Stomach (tissue), 9 donors: ENCODE measurements around the gene FIGNL1. TPM values are rescaled to one million over a fixed set of nuclear protein-coding genes. Genes with fewer than 3 reads are reported as not detected.

Experiments
- DNase-seq, 2 donors: peaks; one replicate each; pipeline versions ENCODE4 v3.0.0 to v3.0.0-alpha.2; 2013 to 2019
- H3K27ac ChIP-seq, 5 donors: fragments of 200-600 bp in 4 of 5; sonication (generic) in 4 of 5; one replicate each; pipeline ENCODE4 v1.5.1; 2013 to 2019; ENCODE audit warnings: mild to moderate bottlenecking in 1 of 5, moderate library complexity in 1 of 5
- H3K27me3 ChIP-seq, 3 donors: fragments of 200-600 bp; sonication (generic); one replicate each; pipeline ENCODE4 v1.5.1; 2017 to 2019; ENCODE audit warnings: mixed run types in 1 of 3
- H3K36me3 ChIP-seq, 4 donors: fragments of 200-600 bp; sonication (generic); 1 replicate in 3 of 4; 2 replicates in 1 of 4; pipeline ENCODE4 v1.5.1; 2016 to 2019
- H3K4me1 ChIP-seq, 4 donors: fragments of 200-600 bp; sonication (generic); one replicate each; pipeline ENCODE4 v1.5.1; 2016 to 2019
- H3K4me3 ChIP-seq, 4 donors: fragments of 200-600 bp; sonication (generic) in 3 of 4; one replicate each; pipeline ENCODE4 v1.5.1; 2016 to 2019; ENCODE audit warnings: mild to moderate bottlenecking in 1 of 4
- H3K9me3 ChIP-seq, 4 donors: fragments of 200-600 bp; sonication (generic); one replicate each; pipeline ENCODE4 v1.5.1; 2016 to 2019
- EP300 ChIP-seq: sonication (generic); formaldehyde crosslinking; IDR thresholded peaks from one replicate; pipeline ENCODE4 v1.6.1; 2017; ENCODE audit warnings: antibody characterized with exemption
- POLR2A ChIP-seq, 4 donors: fragments of 450-650 bp; IDR thresholded peaks; one replicate each; pipeline ENCODE4 v1.6.1; 2016; ENCODE audit warnings: antibody characterized with exemption in 4 of 4, control low read depth in 2 of 4, mild to moderate bottlenecking in 1 of 4, moderate library complexity in 1 of 4
- POLR2AphosphoS5 ChIP-seq, 3 donors: sonication (generic); formaldehyde crosslinking; IDR thresholded peaks; one replicate each; pipeline ENCODE4 v1.6.1; 2016; ENCODE audit warnings: antibody characterized with exemption in 3 of 3
- WGBS, 5 donors: extraction: QIAGEN DNeasy Blood & Tissue Kit in 3 of 5; methylation state at CpG; one replicate each; pipeline versions ENCODE4 v1.1.5 to v1.1.7; 2013 to 2018; 5-methylcytosine and 5-hydroxymethylcytosine counted together
- intact Hi-C: fragments of 100-400 bp; cut with DNase I; formaldehyde crosslinking; loops from one replicate; pipeline ENCODE4 v1.15.1; 2023; ENCODE audit warnings: low total_unique reads
- polyA plus RNA-seq, 3 donors: library from polyadenylated mRNA; stranded (reverse); fragments of 200-250 nt; gene quantifications; one replicate each; pipeline ENCODE4 v1.2.3, GENCODE V29; 2013
- total RNA-seq, 5 donors: library from RNA; depleted of rRNA; stranded (reverse); fragments of >200 nt; gene quantifications; one replicate each; pipeline versions ENCODE4 v1.1.0 to v1.2.3, GENCODE V29; 2014 to 2016
- TF ChIP-seq, protein P1 (sequence below), 7 experiments: fragments of 450-650 bp in 4 of 7; fragments of 200-600 bp in 3 of 7; sonication (generic) in 3 of 7; IDR thresholded peaks; one replicate each; pipeline ENCODE4 v1.5.1; 2016 to 2019; ENCODE audit warnings: antibody characterized with exemption in 7 of 7, control low read depth in 2 of 7, mild to moderate bottlenecking in 1 of 7
- donor health status: healthy with polysubstance abuse.
- donor health status: Bipolar disorder and iron deficiency.
- donor health status: healthy.

Gene FIGNL1
- total and polyA plus RNA-seq, 8 donors: 0.29 to 32.1 (median 5.1) TPM

DNA sequence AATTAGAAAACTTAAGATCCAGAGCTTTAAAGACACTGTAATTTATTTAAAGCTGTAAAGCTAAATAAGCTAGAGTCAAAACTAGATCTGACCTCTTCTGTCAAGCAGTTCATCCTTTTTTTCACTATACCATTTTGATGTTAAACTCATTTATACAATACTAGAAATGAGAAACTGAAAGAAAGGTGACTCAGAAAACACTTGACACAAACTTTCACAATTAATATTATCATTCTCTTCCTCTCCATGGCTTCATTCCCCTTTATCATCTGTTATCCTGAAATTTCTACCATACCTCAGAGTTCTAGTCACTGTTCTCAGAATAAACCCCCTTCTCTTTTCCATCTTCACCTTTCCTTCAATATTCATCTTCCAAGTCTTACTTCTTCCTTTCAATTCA lies 1.3 kb downstream of the FIGNL1 start:
- H3K36me3 ChIP-seq: peaks cover 0 to 28% (median 26%) of the 10 kb centered on the region in 4 donors
- DNase-seq: no peak
- TF ChIP-seq POLR2AphosphoS5 (IDR thresholded peaks at IDR 0.05) (no peak), EP300 (no peak), POLR2A (IDR thresholded peaks at IDR 0.05) (no peak)
- TF ChIP-seq, protein P1, sequence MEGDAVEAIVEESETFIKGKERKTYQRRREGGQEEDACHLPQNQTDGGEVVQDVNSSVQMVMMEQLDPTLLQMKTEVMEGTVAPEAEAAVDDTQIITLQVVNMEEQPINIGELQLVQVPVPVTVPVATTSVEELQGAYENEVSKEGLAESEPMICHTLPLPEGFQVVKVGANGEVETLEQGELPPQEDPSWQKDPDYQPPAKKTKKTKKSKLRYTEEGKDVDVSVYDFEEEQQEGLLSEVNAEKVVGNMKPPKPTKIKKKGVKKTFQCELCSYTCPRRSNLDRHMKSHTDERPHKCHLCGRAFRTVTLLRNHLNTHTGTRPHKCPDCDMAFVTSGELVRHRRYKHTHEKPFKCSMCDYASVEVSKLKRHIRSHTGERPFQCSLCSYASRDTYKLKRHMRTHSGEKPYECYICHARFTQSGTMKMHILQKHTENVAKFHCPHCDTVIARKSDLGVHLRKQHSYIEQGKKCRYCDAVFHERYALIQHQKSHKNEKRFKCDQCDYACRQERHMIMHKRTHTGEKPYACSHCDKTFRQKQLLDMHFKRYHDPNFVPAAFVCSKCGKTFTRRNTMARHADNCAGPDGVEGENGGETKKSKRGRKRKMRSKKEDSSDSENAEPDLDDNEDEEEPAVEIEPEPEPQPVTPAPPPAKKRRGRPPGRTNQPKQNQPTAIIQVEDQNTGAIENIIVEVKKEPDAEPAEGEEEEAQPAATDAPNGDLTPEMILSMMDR (IDR thresholded peaks at IDR 0.05): no peak
- H3K4me3 ChIP-seq: no peak overlapping the region
- H3K4me1 ChIP-seq: peaks cover 7 to 26% (median 17%) of the 10 kb centered on the region in 4 donors
- no peaks in the 10 kb centered on the region for H3K9me3 ChIP-seq
- intact Hi-C loops: no loop called here
- H3K27me3 ChIP-seq: no peaks in the 10 kb centered on the region
- H3K27ac ChIP-seq: no peak overlapping the region

DNA sequence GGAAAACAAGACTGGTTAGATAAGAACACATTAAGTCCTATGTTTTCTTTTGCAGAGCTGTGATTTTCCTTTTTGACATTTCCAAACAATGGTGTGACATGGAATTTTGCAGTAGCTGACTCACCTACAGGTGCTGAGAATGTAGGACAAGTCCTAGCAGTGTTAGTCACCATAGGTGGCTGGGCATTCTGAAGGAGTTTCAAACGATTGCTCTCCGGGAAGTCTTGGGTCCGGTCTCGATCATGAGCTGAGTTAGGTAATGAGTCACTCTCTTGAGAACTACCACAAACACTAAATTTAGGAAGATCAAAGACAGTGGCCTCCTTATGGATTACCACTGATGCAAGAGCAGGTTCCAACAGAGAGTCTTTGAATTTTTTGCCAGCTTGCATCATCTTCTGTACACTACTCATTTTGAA lies 3.6 kb downstream of the FIGNL1 start:
- WGBS, 5 donors: 38 to 60% (median 54%) methylated on average over 4 of the region's 4 CpGs
- H3K4me1 ChIP-seq: peaks cover 7 to 26% (median 17%) of the 10 kb centered on the region in 4 donors
- intact Hi-C loops: no loop called here

DNA sequence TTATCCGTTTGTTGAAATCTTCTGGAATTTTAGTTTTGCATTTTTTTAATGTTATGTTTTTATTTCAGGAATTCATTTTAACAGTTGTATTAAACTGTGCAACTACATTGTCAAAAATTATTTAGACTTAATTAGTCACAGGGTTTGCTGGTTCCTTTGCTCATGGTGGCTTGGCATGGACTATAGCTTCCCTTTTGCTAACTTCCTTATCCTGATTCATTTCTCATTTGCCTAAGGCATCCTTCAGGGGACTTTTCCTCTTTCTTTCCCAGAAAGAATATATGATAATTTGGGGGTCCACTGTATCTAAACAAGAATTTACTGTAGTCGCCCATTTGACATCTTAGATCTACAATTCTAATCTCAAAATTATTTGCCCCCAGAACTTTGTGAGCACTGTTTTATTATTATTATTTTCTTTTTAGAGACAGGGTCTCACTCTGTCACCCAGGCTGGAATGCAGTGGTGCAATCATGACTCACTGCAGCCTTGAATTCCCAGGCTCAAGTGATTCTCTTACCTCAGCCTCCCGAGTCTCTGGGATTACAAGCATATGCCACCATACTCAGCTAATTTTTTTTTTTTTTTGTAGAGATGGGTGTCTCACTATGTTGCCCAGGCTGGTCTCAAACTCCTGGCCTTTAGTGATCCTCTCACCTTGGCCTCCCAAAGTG lies 13.9 kb downstream of the FIGNL1 start:
- no peak overlapping the region for H3K27ac ChIP-seq
- intact Hi-C loops: no loop called here
- TF ChIP-seq POLR2AphosphoS5 (IDR thresholded peaks at IDR 0.05): no peak
- TF ChIP-seq POLR2A (IDR thresholded peaks at IDR 0.05): no peak
- TF ChIP-seq, protein P1 (IDR thresholded peaks at IDR 0.05): no peak
- TF ChIP-seq EP300: no peak
- DNase-seq: no peak
- no peaks in the 10 kb centered on the region for H3K27me3 ChIP-seq
- no peaks in the 10 kb centered on the region for H3K4me1 ChIP-seq
- H3K36me3 ChIP-seq: peaks cover 0 to 29% (median 24%) of the 10 kb centered on the region in 4 donors
- H3K9me3 ChIP-seq: no peaks in the 10 kb centered on the region
- H3K4me3 ChIP-seq: no peak overlapping the region
- WGBS, 5 donors: 87 to 93% (median 89%) methylated on average over 3 of the region's 3 CpGs

More for the DNA sequence above, 3.6 kb downstream of the FIGNL1 start:
- H3K27me3 ChIP-seq: no peaks in the 10 kb centered on the region
- TF ChIP-seq, protein P1 (IDR thresholded peaks at IDR 0.05): no peak
- TF ChIP-seq POLR2AphosphoS5 (IDR thresholded peaks at IDR 0.05) (no peak), POLR2A (IDR thresholded peaks at IDR 0.05) (no peak), EP300 (no peak)
- H3K4me3 ChIP-seq: no peak overlapping the region
- no peak overlapping the region for H3K27ac ChIP-seq
- no peaks in the 10 kb centered on the region for H3K9me3 ChIP-seq
- H3K36me3 ChIP-seq: peaks cover 0 to 44% (median 34%) of the 10 kb centered on the region in 4 donors
- peak in 1 of 2 donors; percentile 12 for DNase-seq

DNA sequence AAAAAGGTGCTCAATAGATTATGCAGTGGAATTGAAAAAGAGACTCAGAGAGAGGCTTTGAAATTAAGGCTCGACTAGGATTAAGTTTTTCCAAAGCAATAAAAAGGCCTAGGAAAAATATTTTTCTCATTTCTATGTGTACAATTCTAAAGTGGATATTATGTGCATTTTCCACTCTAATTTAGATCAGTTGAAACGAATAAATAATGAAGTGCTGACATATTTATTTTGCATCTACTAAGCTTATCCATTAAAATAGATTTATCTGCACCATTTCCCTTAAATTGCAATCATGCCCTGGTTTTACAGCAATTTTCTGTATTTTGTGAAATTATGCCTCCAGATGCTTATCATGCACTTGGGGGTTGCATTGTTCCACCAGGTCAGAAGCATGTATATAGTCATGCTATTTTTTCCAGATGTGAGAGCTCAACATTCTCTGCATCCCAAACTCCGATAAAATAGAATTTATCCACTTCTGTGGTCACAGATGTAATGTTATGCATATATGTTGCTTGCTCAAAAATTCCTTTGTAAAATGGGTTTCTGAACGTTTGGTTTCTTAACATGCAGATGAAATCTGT lies 18.3 kb downstream of the FIGNL1 start:
- 80 to 84% (median 82%) methylated on average over 4 of the region's 4 CpGs for WGBS, 5 donors
- H3K4me1 ChIP-seq: no peaks in the 10 kb centered on the region
- H3K27ac ChIP-seq: no peak overlapping the region
- intact Hi-C loops: no loop called here
- H3K4me3 ChIP-seq: no peak overlapping the region
- no peaks in the 10 kb centered on the region for H3K9me3 ChIP-seq
- no peak for TF ChIP-seq EP300
- no peak for TF ChIP-seq POLR2AphosphoS5 (IDR thresholded peaks at IDR 0.05)
- TF ChIP-seq, protein P1 (IDR thresholded peaks at IDR 0.05): no peak
- no peak for TF ChIP-seq POLR2A (IDR thresholded peaks at IDR 0.05)
- no peaks in the 10 kb centered on the region for H3K27me3 ChIP-seq
- DNase-seq: no peak
- H3K36me3 ChIP-seq: no peaks in the 10 kb centered on the region
